Neural cell (in vitro differentiated cells): ENCODE measurements around the gene PP2D1. TPM values are rescaled to one million over a fixed set of nuclear protein-coding genes. Genes with fewer than 3 reads are reported as not detected.
"Not testable (repeated sequence)": the region's sequence is repeated elsewhere in the genome, so short reads cannot be mapped to it uniquely, and the experiment has no call there.

ENCODE experiments used
- H2AFZ ChIP-seq: fragments of 200-600, 300-800 bp; sonication (generic), shearing (Covaris generic); 2 replicates; pipeline ENCODE4 v1.6.0; 2014; ENCODE audit warnings: low read depth, mild to moderate bottlenecking, antibody characterized with exemption, low read length, moderate library complexity
- H3F3A ChIP-seq: fragments of 200-600 bp; shearing (Covaris generic); 2 replicates; pipeline ENCODE4 v1.6.1; 2016; ENCODE audit warnings: mild to moderate bottlenecking, moderate library complexity, mixed read lengths, antibody characterized with exemption, low read length; ENCODE audit not compliant: insufficient read depth, poor library complexity, severe bottlenecking
- H3K27ac ChIP-seq: fragments of 200-600, 300-800 bp; sonication (generic), shearing (Covaris generic); 2 replicates; pipeline ENCODE4 v1.5.1; 2014; ENCODE audit warnings: mild to moderate bottlenecking, low read length, moderate library complexity
- H3K27me3 ChIP-seq: fragments of 300-800, 200-600 bp; sonication (generic), shearing (Covaris generic); 2 replicates; pipeline ENCODE4 v1.6.0; 2014; ENCODE audit warnings: mild to moderate bottlenecking, low read depth, low read length, moderate library complexity; ENCODE audit not compliant: insufficient read depth
- H3K36me3 ChIP-seq: fragments of 300-800, 200-600 bp; sonication (generic), shearing (Covaris generic); 2 replicates; pipeline ENCODE4 v1.5.1; 2014; ENCODE audit warnings: mild to moderate bottlenecking, antibody characterized with exemption, low read length, moderate library complexity; ENCODE audit not compliant: insufficient read depth
- H3K4me2 ChIP-seq: fragments of 300-800, 200-600 bp; sonication (generic), shearing (Covaris generic); 2 replicates; pipeline ENCODE4 v1.6.0; 2014; ENCODE audit warnings: mild to moderate bottlenecking, low read length
- H3K4me3 ChIP-seq: fragments of 300-800, 200-600 bp; sonication (generic), shearing (Covaris generic); 2 replicates; pipeline ENCODE4 v1.5.1; 2014; ENCODE audit warnings: mild to moderate bottlenecking, low read length, moderate library complexity
- H3K79me2 ChIP-seq: fragments of 200-600 bp; shearing (Covaris generic); replicated peaks from 2 replicates; pipeline ENCODE4 v1.6.0; 2014; ENCODE audit warnings: mild to moderate bottlenecking, low read length, moderate library complexity; ENCODE audit not compliant: insufficient read depth
- H3K9ac ChIP-seq: fragments of 300-800, 200-600 bp; sonication (generic), shearing (Covaris generic); 2 replicates; pipeline ENCODE4 v1.6.1; 2016; ENCODE audit warnings: mild to moderate bottlenecking, low read length, mixed read lengths
- H3K9me2 ChIP-seq: fragments of 200-600 bp; shearing (Covaris generic); 2 replicates; pipeline ENCODE4 v1.6.1; 2016; ENCODE audit warnings: mild to moderate bottlenecking, low read length, mixed read lengths; ENCODE audit not compliant: insufficient read depth
- H3K9me3 ChIP-seq: fragments of 200-600, 300-800 bp; sonication (generic), shearing (Covaris generic); 2 replicates; pipeline ENCODE4 v1.6.1; 2016; ENCODE audit warnings: mild to moderate bottlenecking, mixed run types, low read length, moderate library complexity, mixed read lengths
- H4K20me1 ChIP-seq: fragments of 200-600 bp; shearing (Covaris generic); 2 replicates; pipeline ENCODE4 v1.6.1; 2016; ENCODE audit warnings: mild to moderate bottlenecking, mixed run types; ENCODE audit not compliant: insufficient read depth
- CTCF ChIP-seq: fragments of 450-650 bp; IDR thresholded peaks from 2 replicates; pipeline ENCODE4 v1.5.1; 2014; ENCODE audit warnings: antibody characterized with exemption, mild to moderate bottlenecking, moderate library complexity; ENCODE audit not compliant: poor library complexity, severe bottlenecking
- EP300 ChIP-seq: fragments of 450-650 bp; conservative IDR thresholded peaks from 2 replicates; pipeline ENCODE4 v1.6.1; 2014; ENCODE audit warnings: antibody characterized with exemption, mild to moderate bottlenecking, moderate library complexity; ENCODE audit not compliant: poor library complexity, severe bottlenecking
- MXI1 ChIP-seq: fragments of 450-650 bp; conservative IDR thresholded peaks from 2 replicates; pipeline ENCODE4 v1.6.1; 2014; ENCODE audit warnings: antibody characterized with exemption, mild to moderate bottlenecking; ENCODE audit not compliant: poor library complexity, severe bottlenecking
- RAD21 ChIP-seq: fragments of 450-650 bp; conservative IDR thresholded peaks from 2 replicates; pipeline ENCODE4 v1.6.1; 2014; ENCODE audit warnings: antibody characterized with exemption, mild to moderate bottlenecking, moderate library complexity
- REST ChIP-seq: IDR thresholded peaks from 2 replicates; pipeline ENCODE4 v1.6.1; 2012; ENCODE audit warnings: borderline replicate concordance
- SMC3 ChIP-seq: fragments of 450-650 bp; conservative IDR thresholded peaks from 2 replicates; pipeline ENCODE4 v1.6.1; 2014; ENCODE audit warnings: antibody characterized with exemption, mild to moderate bottlenecking, moderate library complexity; ENCODE audit not compliant: poor library complexity
- polyA plus RNA-seq: library from polyadenylated mRNA; depleted of rRNA; stranded (reverse); fragments of >200 nt; gene quantifications from 2 replicates; pipeline ENCODE4 v1.2.3, GENCODE V29; 2014

Gene PP2D1
- polyA plus RNA-seq, 1 donor from 2014 or later: not detected

- TF ChIP-seq SMC3: no peak
Observed at GRCh38 chr3:20046556-20046955, 34.5 kb upstream of the PP2D1 start.

GRCh38 chr3:20045141-20045540, 33.1 kb upstream of the PP2D1 start:
- H3K9me3 ChIP-seq, H2AFZ ChIP-seq, H3K36me3 ChIP-seq, H3K4me3 ChIP-seq, H3K9me2 ChIP-seq, H3K27ac ChIP-seq, H3K27me3 ChIP-seq, H3F3A ChIP-seq, H4K20me1 ChIP-seq, H3K4me2 ChIP-seq, H3K9ac ChIP-seq: not testable (repeated sequence)
- peaks cover 20% of the 10 kb centered on the region for H3K79me2 ChIP-seq

More at GRCh38 chr3:20046556-20046955, 34.5 kb upstream of the PP2D1 start:
- Histone ChIP-seq H3K79me2 (peaks cover 20% of the 10 kb centered on the region), H3K9me2 (no peaks in the 10 kb centered on the region), H2AFZ (no peak overlapping the region), H3K4me3 (no peak overlapping the region), H3F3A (no peaks in the 10 kb centered on the region), H3K27me3 (no peaks in the 10 kb centered on the region), H3K36me3 (no peaks in the 10 kb centered on the region), H3K4me2 (no peak overlapping the region), H4K20me1 (no peaks in the 10 kb centered on the region), H3K9ac (no peak overlapping the region), H3K27ac (no peak overlapping the region), H3K9me3 (no peaks in the 10 kb centered on the region)

GRCh38 chr3:20043825-20044224, 31.8 kb upstream of the PP2D1 start:
- Histone ChIP-seq H3K27ac (no peak overlapping the region), H3K4me2 (no peak overlapping the region), H3K9ac (no peak overlapping the region), H3K9me3 (no peaks in the 10 kb centered on the region), H3K9me2 (no peaks in the 10 kb centered on the region), H4K20me1 (no peaks in the 10 kb centered on the region), H2AFZ (no peak overlapping the region), H3F3A (no peaks in the 10 kb centered on the region), H3K36me3 (no peaks in the 10 kb centered on the region), H3K79me2 (peaks cover 17% of the 10 kb centered on the region), H3K4me3 (no peak overlapping the region), H3K27me3 (no peaks in the 10 kb centered on the region)
- TF ChIP-seq REST (no peak), RAD21 (no peak), MXI1 (no peak), CTCF (no peak), EP300 (no peak)
